Stimulated activated CD4-positive, alpha-beta T cell treated with anti-CD3 and anti-CD28 coated beads, Interleukin-15, amount 100 ng/mL, for 1 hour (primary cell): Measurements from ENCODE around the gene TEC.
"Not testable (repeated sequence)": the region's sequence is repeated elsewhere in the genome, so short reads cannot be mapped to it uniquely, and the experiment has no call there.

Experiments
- DNase-seq, 2 donors: peaks; one replicate each; pipeline ENCODE4 v3.0.0-alpha.2; 2020; ENCODE audit warnings: low read depth in 1 of 2, low spot score in 1 of 2

Gene TEC

GRCh38 chr4:48167538-48168263, 101.9 kb downstream of the TEC start:
- no peak for DNase-seq

GRCh38 chr4:48164561-48164960, 105.1 kb downstream of the TEC start:
- not testable (repeated sequence) for DNase-seq

DNA sequence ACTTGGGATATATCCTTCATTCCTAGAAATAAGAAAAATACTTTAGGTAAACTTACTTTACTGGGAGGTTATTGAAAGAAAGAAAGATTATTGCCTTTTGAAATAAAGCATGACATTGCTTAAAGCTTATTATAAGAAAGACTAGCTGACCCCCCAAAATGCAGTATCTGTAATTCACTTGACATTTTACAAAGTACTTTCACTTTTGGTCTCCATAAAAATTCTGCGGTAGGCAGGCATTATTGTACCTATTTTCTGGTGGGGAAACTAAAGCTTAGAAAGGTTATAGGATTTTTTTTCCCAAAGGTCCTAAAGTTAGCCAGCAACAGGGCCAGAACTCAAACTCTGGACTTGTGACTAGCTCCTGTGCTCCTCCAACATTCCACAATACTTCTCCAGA, 105.9 kb downstream of the TEC start:
- no peak for DNase-seq

DNA sequence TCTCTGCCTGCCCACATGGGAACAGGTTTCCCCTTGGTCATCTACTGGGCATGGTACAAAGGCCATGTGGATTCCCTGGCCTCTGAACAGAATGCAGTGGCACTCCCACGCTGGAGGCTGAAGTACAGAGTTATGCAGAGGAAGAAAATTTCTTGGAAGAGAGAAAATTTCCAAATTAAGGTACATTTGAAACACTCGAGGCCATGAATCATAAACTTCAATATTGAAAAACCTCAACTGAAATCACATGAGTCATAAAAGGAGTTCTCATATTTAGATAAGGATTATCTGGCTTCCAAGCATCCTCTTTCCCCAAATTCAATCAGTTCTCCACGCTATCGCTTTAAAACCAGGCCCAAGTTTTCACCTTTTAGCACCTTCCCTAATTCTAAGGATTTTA, 107.5 kb downstream of the TEC start:
- DNase-seq, result no peak

- DNase-seq, result no peak
These were observed 112.4 kb downstream of the TEC start for GRCh38 chr4:48157271-48157670.

GRCh38 chr4:48156423-48156822, 113.2 kb downstream of the TEC start:
- DNase-seq, result no peak

DNA sequence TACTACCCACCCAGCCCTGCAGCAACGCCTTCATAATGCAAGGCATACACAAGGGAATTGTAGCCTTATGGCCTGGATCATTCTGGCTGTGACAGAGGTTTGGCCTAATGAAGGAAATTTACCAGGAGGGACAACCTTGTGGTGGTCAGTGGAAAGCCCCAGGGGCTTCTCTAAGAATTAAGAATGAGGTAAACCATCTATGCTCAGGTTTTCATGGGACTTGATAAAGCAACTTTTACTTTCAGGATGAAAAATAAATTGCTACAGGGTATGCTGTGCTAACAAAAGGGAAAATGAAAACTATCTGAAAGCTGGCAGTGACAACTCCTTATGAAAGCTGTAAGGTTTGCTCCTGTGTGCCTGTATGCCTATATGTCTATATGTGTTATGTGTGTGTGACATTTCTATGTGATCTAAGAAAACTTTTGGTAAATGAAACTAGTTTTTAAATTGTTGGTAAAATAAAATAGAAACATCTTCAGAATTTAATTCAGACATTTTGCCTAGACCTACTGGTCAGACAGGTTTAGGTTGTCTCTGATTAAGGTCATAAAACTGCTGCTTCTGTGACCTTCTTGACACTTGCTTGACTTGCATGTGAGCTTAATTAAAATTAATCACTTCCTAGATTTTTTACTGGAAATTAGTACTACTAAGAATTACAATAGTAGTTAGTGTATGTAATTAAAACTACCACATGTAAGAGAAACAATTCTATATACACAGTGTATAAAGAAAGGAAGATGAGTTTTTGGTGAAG, 115.7 kb downstream of the TEC start:
- DNase-seq, result no peak

DNA sequence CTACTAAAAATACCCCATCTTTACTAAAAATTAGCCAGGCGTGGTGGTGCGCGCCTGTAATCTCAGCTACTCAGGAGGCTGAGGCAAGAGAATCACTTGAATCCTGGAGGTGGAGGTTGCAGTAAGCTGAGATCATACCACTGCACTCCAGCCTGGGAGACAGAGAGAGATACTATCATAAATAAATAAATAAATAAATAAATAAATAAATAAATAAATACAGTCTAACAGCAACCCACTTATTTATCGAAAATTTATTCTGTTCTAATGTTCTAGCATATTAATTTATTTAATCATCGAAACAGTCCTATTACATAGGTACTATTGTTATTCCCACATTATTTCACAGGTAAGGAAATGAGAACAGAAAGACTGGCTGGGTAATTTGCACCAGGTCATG, 117.4 kb downstream of the TEC start:
- no peak for DNase-seq

DNA sequence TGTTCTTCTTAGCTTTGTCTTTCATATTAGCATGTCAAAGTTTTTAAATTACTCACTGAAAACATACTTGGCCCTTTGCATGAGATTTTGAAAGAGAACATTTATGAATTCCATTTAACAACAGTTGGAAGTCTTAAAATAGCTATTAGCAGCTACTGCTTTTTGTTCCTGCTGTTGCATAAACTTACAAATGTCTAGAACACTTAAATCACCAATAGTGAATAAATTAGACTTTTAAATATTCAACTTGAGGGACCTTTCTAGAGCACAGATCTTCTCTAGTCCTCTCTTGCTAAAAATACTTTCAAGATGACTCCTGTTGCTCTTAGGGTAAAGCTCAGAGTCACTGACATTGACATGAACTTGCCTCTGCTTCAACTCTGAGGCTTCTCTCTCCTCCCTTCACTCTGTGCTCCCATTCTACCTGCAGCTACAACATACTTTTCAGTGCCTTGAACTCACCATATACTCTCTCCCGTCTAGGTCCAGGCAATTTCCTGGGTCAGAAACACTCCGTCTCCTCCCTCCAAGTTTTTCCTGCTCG, 119.7 kb downstream of the TEC start:
- no peak for DNase-seq

- DNase-seq, result no peak
These were observed 122.0 kb downstream of the TEC start for GRCh38 chr4:48147621-48148020.

DNA sequence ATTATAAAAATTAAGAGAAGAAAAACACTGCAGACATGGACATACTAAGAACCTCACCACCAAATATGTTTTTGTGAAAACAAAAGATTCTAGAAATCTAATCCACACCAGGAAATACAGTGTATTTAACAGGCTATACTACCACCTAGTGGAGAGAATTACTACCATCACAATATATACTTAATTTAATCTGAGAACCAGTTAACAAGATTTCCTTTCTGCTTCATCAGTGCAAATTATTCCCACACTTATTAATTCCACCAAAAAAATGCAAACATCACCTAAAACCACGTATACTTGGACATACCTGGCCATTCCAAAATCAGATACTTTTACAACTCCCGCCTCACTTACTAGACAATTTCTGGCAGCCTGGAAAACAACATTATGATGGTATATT, 128.6 kb downstream of the TEC start:
- DNase-seq, result no peak

- no peak for DNase-seq
These were observed 129.9 kb downstream of the TEC start for GRCh38 chr4:48139691-48140090.

- no peak for DNase-seq
These were observed 130.7 kb downstream of the TEC start for GRCh38 chr4:48138936-48139335.

DNA sequence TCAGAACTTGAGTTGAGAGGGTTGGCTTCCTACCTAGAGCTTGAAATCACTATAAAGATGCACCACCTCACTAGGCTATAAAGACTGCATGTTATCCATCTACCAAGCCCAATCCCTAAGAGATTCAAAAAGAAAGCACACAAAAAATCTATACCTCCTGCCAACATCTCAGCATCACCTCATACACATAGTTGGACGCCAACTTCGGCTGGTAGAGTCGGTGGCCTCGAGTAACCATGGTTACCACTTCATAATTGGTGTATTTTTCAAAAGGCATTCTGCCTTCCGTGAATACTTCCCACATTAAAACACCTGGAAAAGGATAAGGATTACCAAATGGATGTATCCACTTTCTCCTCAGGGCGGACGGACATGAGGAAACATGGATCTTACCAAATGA, 131.1 kb downstream of the TEC start:
- DNase-seq, result no peak

- no peak for DNase-seq
These were observed 131.8 kb downstream of the TEC start for GRCh38 chr4:48137846-48138245.

GRCh38 chr4:48134081-48134480, 135.6 kb downstream of the TEC start, which contains the start of gene TXK:
Gene TXK (minus strand): TSS chr4:48134250. CDS start chr4:48134170, 80 bp downstream.
- no peak for DNase-seq

GRCh38 chr4:48133669-48134068, 136.0 kb downstream of the TEC start:
- no peak for DNase-seq

DNA sequence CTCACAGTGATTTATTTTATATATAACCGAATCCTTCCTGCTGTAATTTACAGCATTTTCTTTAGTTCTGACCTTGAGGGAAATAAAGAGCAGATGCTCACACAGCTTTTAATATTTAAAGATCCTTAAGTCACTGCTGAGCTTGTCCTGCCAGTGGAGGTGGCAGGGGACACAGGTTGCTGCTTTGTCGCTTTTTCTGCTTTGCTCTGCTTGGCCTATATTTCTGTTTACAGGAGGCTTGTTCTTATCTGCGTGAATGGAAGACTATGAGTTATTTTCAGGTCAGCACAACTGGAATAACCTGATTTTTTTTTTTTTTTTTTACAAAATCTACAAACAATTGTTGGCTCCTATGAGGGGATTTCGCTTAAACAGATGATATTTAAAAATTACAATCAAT, 137.9 kb downstream of the TEC start:
- no peak for DNase-seq

GRCh38 chr4:48130100-48130499, 139.5 kb downstream of the TEC start:
- DNase-seq, result no peak

DNA sequence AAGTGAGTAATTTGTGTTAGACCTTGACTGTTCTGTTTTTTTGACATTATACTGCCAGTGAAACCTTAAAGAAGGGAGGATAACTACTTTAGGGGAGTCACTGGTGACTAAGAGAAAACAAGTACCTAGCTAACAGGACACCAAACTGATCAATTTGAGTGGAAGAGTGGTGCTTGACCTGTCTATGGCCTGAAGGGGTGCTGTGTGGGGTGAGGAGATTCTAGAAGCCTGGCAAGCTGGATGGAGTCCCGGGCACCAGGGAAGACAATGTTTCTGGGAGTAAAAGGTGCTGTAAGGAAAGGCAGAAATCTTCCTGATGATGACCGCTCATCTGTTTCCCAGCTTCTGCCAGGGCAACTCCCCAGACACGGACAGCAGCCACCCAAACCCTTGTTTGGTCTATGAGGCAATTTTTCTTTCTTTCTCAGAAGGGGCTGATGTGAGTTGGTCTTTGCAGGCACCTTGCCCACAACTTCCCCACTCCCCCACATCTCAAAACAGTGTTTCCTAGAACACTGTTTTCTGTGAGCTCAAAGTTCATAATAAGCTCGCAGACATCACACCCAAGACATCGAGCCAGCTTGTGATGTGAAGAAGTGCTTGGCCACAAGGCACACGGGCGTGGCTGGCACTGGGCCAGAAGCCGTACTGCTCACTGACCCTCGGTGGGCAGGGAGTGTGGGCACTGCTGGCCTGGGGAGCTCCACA, 140.2 kb downstream of the TEC start:
- peak; percentile 15 to 22 for DNase-seq

DNA sequence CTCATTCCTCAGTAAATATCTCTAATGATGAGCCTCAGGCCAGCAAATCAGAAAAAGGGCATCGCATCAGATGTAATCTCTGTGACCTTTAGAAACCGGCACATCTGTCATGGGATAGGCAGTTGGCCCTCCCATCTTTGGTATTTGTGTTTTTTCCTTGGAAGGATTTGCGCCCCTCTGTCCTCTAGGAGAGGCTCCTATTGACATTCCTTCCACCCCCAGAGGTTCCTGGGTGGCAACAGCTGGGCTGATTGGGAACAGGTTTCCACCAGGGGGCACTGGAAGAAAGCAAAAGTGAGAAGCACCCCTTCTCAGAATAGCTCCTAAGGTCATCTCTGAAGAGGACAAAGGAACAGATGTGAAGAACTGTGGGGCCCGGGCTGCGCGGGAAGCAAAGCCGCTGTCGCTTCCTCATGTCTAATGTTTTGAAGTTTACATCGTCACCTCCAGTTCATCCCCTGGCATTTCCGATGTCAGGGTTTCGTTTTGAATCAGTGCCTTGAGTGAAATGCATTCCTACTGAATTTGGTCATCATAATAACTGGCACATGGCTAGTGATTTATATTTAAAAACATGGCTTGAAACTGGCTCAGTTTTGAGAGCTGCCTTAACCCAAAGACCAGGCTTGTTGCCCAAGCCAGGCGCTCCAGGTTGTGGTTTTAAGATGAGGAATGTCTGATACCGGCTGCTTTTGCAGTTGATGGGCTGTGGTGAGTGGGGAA, 141.8 kb downstream of the TEC start:
- DNase-seq, result peak; percentile 34 to 44
